Stimulated activated effector memory CD8-positive, alpha-beta T cell treated with anti-CD3 and anti-CD28 coated beads, Interleukin-12 subunit alpha, Interleukin-12 subunit beta, amount 100 ng/mL, for 72 hours (primary cell): ENCODE results near the gene PDX1.

Experiments
- ATAC-seq: fragments of 150-1000 bp; cut with Tn5 transposase; 2 replicates; pipeline ENCODE4 v1.10.0; 2021
- DNase-seq, 2 donors: peaks; one replicate each; pipeline ENCODE4 v3.0.0; 2021 to 2022; ENCODE audit warnings: low spot score in 2 of 2
- H3K27ac Mint-ChIP-seq: one replicate; pipeline ENCODE4 v1.8.0; 2022; ENCODE audit warnings: mild to moderate bottlenecking, mixed read lengths
- H3K36me3 Mint-ChIP-seq: one replicate; pipeline ENCODE4 v1.8.0; 2022; ENCODE audit warnings: mild to moderate bottlenecking, mixed read lengths
- H3K4me1 Mint-ChIP-seq: one replicate; pipeline ENCODE4 v1.8.0; 2022; ENCODE audit warnings: mixed read lengths
- H3K4me3 Mint-ChIP-seq: one replicate; pipeline ENCODE4 v1.8.0; 2022; ENCODE audit warnings: mild to moderate bottlenecking, mixed read lengths
- H3K9me3 Mint-ChIP-seq: one replicate; pipeline ENCODE4 v1.8.0; 2022; ENCODE audit warnings: mixed read lengths

Gene PDX1

DNA sequence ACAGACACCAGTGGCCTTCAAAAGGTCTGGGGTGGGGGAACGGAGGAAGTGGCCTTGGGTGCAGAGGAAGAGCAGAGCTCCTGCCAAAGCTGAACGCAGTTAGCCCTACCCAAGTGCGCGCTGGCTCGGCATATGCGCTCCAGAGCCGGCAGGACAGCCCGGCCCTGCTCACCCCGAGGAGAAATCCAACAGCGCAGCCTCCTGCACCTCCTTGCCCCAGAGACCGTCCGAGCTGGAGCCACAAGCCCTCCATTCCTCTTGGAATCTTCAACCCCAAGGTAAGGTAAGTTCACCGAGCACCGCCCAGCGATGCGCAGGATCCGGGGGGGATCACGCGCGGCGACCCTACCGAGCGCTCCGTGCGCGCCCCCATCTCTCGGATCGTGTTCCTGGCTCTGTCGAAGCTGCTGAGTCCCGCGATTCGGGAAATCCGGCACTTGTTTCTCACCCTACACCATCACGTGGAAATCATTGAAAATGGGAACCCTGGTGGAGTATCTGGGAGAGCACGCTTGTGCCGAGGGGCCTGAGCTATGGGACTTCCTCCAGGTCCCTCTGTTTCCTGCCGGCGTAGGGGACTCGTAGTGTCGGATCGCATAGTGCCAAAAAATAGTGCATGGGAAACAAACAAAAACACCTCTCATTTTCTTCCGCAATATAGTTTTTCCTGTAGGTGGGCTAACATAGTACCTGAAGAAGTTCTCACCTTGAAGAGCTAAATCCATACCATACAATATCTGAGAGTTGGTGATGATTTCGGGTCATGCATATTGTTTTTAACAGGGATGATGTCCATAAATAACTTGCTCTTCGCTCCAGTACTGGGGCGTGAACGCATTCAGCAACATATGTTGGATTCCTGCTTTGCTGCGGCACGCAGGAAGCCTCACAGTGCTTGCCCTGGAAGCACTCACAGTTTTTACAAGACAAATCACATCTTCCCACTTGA is 9.3 kb downstream of the PDX1 start:
- Mint-ChIP-seq H3K9me3 (no peaks in the 10 kb centered on the region), H3K4me1 (peaks cover 30% of the 10 kb centered on the region), H3K27ac (no peak overlapping the region), H3K36me3 (no peaks in the 10 kb centered on the region), H3K4me3 (no peak overlapping the region)
- no peak for DNase-seq
- ATAC-seq: no peak

DNA sequence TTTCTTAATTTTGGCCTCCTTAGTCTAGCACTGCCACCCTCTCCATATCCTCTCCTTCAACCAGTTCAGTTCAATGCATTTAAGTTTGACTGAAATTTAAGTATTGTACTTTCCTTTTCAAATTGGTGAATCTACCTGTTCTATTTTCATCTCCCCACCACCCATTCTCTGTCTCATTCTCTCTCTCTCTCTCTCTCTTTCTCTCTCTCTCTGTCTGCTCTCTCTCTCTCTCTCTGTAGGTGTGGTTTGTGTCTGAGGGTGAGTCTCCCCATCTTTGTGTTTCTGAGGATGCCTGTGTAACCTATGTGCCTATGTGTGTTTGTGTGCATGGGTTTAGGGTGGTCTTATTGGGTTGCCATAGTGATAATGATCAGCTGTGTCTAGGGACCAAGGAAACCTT is 10.1 kb downstream of the PDX1 start:
- Mint-ChIP-seq H3K9me3 (no peaks in the 10 kb centered on the region), H3K4me1 (peaks cover 27% of the 10 kb centered on the region), H3K27ac (no peak overlapping the region), H3K36me3 (no peaks in the 10 kb centered on the region), H3K4me3 (no peak overlapping the region)
- no peak for ATAC-seq
- no peak for DNase-seq

DNA sequence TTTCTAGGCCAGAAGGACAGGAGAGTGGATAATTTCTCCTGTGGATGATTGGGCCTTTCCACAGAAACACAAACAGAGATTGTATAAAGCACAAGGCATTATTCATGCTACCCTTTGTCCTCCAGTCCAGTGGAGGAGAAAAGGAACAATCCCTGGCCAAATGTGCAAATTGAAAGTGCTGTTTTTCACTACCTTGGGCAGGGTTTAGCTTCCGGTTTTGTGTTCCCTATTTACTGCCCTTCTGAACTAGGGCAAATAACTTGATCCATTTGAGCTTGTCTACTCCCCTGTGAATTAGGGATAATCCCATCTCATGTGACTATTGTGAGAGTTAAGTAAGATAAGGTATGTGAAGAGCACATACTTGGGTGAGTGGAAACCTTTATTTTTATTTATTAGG is 13.3 kb downstream of the PDX1 start:
- H3K36me3 Mint-ChIP-seq: no peaks in the 10 kb centered on the region
- no peak for ATAC-seq

DNA sequence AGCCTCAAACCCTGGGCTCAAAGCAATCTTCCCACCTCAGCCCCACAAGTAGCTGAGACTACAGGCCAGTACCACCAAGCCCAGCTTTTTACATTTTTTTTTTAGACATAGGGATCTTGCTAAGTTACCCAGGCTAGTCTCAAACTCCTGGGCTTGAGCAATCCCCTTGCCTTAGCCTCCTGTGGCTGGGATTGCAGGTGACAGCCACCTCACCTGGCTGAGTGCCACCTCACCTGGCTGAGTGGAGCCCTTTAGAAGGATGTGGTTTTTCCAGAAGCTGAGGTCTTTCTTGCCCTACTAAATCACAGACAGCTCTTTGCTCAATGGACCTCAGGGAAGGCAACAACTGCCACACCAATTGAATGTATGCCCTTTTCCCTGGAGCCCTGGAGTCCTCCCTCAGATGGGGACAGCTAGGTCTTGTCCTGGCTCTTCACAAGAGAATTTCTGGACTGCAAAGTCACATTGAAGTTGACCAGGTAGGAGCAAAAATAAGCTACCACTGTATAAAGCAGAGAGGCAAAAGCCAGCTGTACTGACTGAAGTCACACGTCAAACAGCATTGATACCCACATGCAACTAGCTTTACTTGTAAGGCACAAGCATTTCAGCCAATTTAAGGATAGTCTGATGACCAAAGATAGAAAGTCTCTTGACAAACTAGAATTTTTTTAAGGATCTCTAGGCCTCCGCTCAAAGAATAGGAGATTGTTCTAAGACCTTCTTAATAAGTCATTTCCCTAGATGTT is 14.0 kb downstream of the PDX1 start:
- H3K36me3 Mint-ChIP-seq: no peaks in the 10 kb centered on the region
- H3K27ac Mint-ChIP-seq: no peak overlapping the region
- DNase-seq: no peak
- ATAC-seq: peak; percentile 39
- no peak overlapping the region for H3K4me3 Mint-ChIP-seq
- no peaks in the 10 kb centered on the region for H3K9me3 Mint-ChIP-seq
- no peaks in the 10 kb centered on the region for H3K4me1 Mint-ChIP-seq

More for the DNA sequence above, 13.3 kb downstream of the PDX1 start:
- peaks cover 2% of the 10 kb centered on the region for H3K4me1 Mint-ChIP-seq
- no peak for DNase-seq
- H3K4me3 Mint-ChIP-seq: no peak overlapping the region
- H3K27ac Mint-ChIP-seq: no peak overlapping the region
- H3K9me3 Mint-ChIP-seq: no peaks in the 10 kb centered on the region

DNA sequence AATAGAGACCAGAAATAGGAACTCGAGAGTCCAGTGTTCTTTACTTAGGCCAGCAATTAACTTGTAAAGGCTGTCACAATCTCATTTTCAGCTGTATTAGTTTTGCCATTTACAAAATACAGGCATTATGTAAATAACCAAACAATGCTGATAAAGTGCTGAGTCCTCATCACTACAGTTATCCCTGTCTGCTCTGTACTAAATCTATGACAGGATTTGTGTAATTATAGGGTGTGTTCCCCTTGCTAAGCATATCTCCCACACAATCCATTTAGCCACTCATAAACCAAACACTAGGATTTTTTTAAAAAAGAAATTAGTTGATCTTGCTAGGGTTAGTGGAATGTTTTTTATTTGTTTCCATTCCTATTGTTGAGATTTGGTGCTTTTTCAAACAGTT is 23.2 kb downstream of the PDX1 start:
- H3K4me1 Mint-ChIP-seq: no peaks in the 10 kb centered on the region
- H3K27ac Mint-ChIP-seq: no peak overlapping the region
- ATAC-seq (no peak), DNase-seq (no peak)
- no peaks in the 10 kb centered on the region for H3K9me3 Mint-ChIP-seq
- no peak overlapping the region for H3K4me3 Mint-ChIP-seq
- H3K36me3 Mint-ChIP-seq: no peaks in the 10 kb centered on the region

DNA sequence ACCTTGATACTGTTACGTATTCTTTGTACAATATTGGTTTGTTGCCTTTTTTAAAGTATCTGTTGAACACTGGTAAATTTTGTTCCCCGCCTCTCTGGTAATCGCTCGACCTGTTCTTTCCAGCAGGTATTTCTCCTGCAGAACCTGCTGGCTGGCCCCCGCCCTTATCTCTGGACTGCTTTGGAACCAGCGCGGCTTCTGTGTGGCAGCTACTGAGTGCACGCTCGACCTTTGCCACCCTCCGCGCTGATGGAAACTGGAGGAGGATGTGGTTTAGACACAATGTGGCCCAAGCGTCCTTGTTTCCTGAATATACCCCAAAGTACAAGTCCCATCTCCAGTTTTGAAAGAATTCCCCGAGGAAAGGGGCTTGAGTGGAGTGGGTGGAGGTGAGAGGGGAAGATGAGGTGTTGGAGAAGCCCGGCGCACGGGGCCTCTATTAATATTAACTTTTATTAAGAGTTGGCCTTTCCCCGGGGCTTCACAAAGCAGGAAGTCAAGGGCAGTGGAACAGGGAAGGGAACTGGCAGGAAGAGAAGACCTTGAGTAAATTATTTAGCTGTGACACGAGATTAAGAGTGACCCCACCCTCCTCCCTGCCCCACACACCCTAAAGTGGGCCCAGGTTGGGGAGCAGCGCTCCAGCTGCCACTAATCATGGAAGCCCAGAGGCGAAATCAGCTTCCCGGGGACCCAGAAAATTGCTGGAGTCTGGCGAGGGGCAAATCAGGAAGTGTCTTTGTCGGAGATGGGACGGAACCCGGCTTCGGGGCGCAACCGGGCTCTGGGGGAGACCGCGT is 33.3 kb downstream of the PDX1 start:
- H3K36me3 Mint-ChIP-seq: peaks cover 6% of the 10 kb centered on the region
- H3K27ac Mint-ChIP-seq: no peak overlapping the region
- peaks cover 8% of the 10 kb centered on the region for H3K4me1 Mint-ChIP-seq
- ATAC-seq (no peak), DNase-seq (no peak)
- peak overlapping the region; percentile 66 for H3K4me3 Mint-ChIP-seq
- no peaks in the 10 kb centered on the region for H3K9me3 Mint-ChIP-seq

DNA sequence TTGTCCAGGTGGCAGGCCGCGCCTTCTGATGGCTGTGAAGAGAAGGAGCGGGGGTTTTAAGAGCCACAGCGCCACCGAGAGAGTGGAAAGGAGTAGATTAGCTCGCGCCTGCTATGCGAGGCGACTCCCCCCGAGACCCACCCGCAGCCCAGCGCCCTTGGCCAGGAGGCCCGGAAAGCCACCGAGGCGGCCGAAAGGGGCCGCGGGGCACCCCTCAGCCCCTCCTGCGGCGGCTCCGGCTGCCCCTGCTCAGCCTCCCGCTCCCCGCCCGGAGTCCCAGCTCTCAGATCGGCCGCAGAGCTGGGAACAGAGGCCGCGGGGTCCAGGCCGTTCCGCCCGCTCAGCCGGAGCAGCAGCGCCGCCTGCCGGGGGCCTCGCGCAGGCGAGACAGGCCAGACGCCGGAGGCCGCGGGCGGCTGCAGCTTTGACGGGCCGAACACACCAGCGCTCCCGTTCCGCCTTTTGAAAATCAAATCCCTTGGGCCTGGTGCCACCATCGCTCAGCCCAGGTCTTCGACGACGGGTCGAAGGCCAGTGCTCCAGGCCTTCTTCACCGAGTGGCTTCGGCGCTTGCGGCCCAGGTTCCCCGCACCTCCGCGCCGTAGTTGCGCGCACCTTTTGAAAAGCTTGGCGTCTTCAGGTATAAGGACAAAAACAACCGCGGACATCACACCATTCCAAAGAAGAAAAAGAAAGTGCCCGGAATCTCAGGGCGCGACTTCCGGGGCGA is 34.0 kb downstream of the PDX1 start:
- Mint-ChIP-seq H3K36me3 (peaks cover 6% of the 10 kb centered on the region), H3K4me1 (peaks cover 8% of the 10 kb centered on the region), H3K4me3 (peak overlapping the region; percentile 66), H3K9me3 (no peaks in the 10 kb centered on the region), H3K27ac (no peak overlapping the region)
- DNase-seq: peak; percentile 73 to 83
- peak; percentile 96 for ATAC-seq

DNA sequence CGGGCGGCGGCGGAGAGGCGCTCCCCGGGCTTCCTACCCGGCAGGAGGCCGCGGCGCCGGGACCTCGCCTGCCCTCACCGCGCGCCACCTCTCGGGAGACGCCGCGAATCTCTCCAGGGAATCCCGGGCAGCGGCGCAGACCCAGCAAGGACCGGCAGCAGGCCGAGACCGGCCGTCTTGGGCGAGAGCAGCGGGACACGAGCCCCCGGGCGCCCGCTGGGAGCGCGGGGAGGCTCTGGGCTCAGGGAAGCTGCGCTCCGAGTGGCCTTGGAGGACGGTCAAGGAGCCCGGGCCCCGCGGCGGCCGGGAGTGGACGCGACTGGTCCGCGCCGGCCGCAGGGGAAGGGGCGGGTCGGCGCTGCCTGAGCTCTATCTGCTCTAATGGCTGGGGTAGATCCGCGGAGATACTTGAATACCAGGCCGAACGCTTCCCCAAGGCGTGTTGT is 34.6 kb downstream of the PDX1 start:
- peaks cover 8% of the 10 kb centered on the region for H3K4me1 Mint-ChIP-seq
- no peaks in the 10 kb centered on the region for H3K9me3 Mint-ChIP-seq
- DNase-seq: no peak
- peak; percentile 56 for ATAC-seq
- H3K4me3 Mint-ChIP-seq: peak overlapping the region; percentile 66
- no peak overlapping the region for H3K27ac Mint-ChIP-seq
- peaks cover 6% of the 10 kb centered on the region for H3K36me3 Mint-ChIP-seq

DNA sequence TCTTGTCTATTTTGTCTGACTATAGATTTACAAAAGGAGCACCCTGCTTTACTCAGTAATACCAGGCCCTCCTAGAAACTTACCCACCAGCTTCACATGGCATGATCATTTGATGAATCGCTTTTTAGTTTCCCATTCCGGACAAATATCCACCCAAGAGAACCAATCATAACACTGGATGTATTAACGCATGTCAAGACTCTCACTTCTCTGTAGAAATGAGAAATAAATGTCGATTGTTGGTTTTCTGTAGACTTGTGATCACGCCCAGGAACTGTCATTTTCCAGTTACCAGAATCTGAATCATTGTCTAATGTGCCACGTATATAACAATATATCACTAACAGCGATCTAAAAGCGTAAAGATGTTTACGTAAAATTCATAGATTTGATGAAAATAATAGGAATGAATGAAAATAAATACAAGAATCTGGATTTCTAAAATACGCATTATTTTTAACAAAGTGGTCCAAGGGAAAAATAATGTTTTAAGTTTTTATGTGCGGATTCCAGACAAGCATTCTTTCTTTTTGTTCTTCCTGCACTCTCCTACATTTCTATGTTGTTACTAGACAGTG is 35.3 kb downstream of the PDX1 start:
- peaks cover 6% of the 10 kb centered on the region for H3K36me3 Mint-ChIP-seq
- H3K4me3 Mint-ChIP-seq: no peak overlapping the region
- DNase-seq (no peak), ATAC-seq (no peak)
- H3K9me3 Mint-ChIP-seq: no peaks in the 10 kb centered on the region
- peaks cover 8% of the 10 kb centered on the region for H3K4me1 Mint-ChIP-seq
- no peak overlapping the region for H3K27ac Mint-ChIP-seq

DNA sequence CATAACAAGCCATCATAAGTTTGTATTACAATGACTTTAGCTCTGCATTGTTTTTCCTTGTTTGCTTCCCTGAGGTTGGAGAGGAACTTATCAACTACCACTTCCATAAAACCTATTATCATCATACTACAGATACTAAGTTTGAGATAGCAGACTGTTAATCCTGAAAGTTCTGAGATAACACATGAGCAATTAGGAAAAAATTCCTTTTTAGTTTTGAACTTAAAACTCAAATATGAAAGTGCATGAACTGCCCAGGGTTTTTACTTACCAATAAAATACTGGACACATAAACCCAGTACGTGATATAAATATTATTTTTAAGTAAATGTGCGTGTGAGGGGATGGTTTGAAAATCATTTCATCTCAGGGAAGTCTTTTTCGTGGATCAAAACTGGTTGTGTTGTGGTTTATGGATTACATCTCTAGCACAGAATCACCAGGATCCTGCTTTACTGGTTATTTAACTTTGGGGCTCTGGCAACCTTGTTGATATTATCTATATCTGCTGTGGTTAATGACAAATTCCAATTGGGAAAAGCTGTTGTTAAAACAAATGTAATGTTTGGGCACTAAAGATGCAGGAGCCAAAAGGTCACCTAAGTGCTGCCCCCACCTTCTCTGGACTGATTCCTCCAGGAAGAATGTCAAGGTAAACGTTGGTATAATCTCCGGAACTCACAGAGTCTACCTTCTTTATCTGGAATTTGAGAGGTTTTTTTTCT is 36.9 kb downstream of the PDX1 start:
- Mint-ChIP-seq H3K36me3 (peaks cover 6% of the 10 kb centered on the region), H3K27ac (no peak overlapping the region)
- DNase-seq: no peak

DNA sequence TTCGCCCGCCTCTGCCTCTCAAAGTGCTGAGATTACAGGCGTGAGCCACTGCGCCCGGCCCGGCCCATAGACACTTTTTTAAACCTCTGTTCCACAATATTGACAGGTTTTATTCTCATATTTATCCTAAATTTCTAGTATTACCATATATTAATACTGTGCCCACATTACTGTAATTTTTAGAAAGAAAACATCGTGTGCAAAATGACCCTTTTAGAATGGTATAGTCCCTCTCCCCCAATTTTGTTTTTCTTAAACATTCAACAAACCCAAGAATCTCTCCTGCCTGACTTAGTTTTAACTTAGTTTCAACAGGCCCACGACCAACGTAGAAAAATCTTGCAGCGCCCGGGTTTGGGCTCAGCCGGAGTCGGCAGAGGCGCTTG is 40.2 kb downstream of the PDX1 start:
- Mint-ChIP-seq H3K36me3 (no peaks in the 10 kb centered on the region), H3K4me3 (peak overlapping the region; percentile 47), H3K9me3 (no peaks in the 10 kb centered on the region), H3K27ac (no peak overlapping the region), H3K4me1 (peaks cover 10% of the 10 kb centered on the region)
- ATAC-seq (no peak), DNase-seq (no peak)

More for the DNA sequence above, 36.9 kb downstream of the PDX1 start:
- H3K9me3 Mint-ChIP-seq: no peaks in the 10 kb centered on the region
- H3K4me3 Mint-ChIP-seq: no peak overlapping the region
- peaks cover 13% of the 10 kb centered on the region for H3K4me1 Mint-ChIP-seq
- no peak for ATAC-seq

DNA sequence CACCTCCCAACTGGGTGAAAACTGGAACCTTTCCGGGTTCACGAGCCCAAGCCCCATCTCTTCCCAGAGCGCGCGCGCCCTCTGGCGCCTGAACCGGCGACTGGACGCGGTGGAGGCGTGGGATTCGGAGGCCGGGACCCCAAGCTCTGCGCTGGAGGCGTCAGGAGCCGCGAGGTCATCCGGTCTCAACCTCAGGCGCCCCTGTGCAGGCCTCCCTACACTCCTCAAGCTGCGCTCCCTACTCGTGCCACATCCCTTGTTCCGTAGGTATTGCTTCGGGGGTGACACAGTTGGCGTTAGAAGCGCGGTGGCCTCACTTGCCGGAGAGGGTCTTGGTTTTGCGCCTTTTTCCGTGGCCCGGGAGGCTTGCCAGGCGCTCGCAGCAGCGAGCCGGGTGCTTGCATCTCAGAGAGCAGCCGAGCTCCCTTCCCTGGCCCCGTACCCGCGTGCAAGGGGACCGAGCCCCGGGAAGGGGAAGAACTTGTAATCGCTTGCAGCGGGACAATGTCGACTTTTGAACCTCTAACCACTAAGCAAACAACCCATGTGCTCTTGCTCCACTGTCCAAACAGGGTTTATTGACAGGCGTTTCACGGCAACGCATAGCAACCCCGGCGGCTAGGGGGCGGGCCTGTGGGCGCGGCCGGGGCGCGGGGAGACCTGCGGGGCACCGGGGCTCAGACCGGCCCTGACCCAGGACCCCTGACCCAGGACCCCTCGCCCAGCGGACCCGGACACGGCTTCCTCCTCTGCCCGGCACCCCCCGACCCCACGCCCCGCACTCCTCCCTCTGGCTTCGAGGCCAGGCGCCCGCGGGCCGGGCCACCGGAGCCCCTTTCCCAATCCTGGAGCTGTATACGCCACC is 40.8 kb downstream of the PDX1 start:
- no peak for DNase-seq

More for the DNA sequence above, 40.8 kb downstream of the PDX1 start:
- H3K9me3 Mint-ChIP-seq: no peaks in the 10 kb centered on the region
- no peaks in the 10 kb centered on the region for H3K36me3 Mint-ChIP-seq
- peaks cover 10% of the 10 kb centered on the region for H3K4me1 Mint-ChIP-seq
- ATAC-seq: peak; percentile 42
- peak overlapping the region; percentile 47 for H3K4me3 Mint-ChIP-seq
- no peak overlapping the region for H3K27ac Mint-ChIP-seq
